GM21786 (cell line): Measurements from ENCODE around the gene FAM222B.
A peak's percentile ranks its signal among the peaks of the same experiment; 100 is the strongest.
"Not testable (repeated sequence)": the region's sequence is repeated elsewhere in the genome, so short reads cannot be mapped to it uniquely, and the experiment has no call there.

ENCODE experiments used
- ATAC-seq: cut with Tn5 transposase; IDR thresholded peaks from one replicate; pipeline ENCODE4 v1.9.1; 2021; ENCODE audit not compliant: unreplicated experiment

The FAM222B gene

GRCh38 chr17:28746611-28747050, 96.0 kb downstream of the FAM222B start:
- ATAC-seq, result no peak

GRCh38 chr17:28745786-28746411, 96.7 kb downstream of the FAM222B start:
- no peak for ATAC-seq

GRCh38 chr17:28744972-28745785, 97.4 kb downstream of the FAM222B start:
- no peak for ATAC-seq

- ATAC-seq, result no peak
These were observed 98.3 kb downstream of the FAM222B start for GRCh38 chr17:28744104-28744971.

GRCh38 chr17:28743243-28744103, 99.1 kb downstream of the FAM222B start, which contains the start of gene TRAF4:
Gene TRAF4, plus strand, starts transcription at chr17:28744011. Its CDS starts 102 bp downstream, at chr17:28744113.
- peak; percentile 55 for ATAC-seq

- no peak for ATAC-seq
These were observed 100.9 kb downstream of the FAM222B start for GRCh38 chr17:28741358-28742349.

GRCh38 chr17:28740406-28741357, 101.9 kb downstream of the FAM222B start:
- ATAC-seq, result no peak

GRCh38 chr17:28738680-28739384, 103.8 kb downstream of the FAM222B start:
- ATAC-seq, result no peak

GRCh38 chr17:28737770-28738679, 104.6 kb downstream of the FAM222B start:
- no peak for ATAC-seq

- ATAC-seq, result no peak
These were observed 105.3 kb downstream of the FAM222B start for GRCh38 chr17:28737316-28737715.

GRCh38 chr17:28735913-28736769, 106.4 kb downstream of the FAM222B start:
- ATAC-seq, result not testable (repeated sequence)

- no peak for ATAC-seq
These were observed 107.3 kb downstream of the FAM222B start for GRCh38 chr17:28735242-28735722.

- ATAC-seq, result no peak
These were observed 107.8 kb downstream of the FAM222B start for GRCh38 chr17:28734712-28735241.

- no peak for ATAC-seq
These were observed 109.2 kb downstream of the FAM222B start for GRCh38 chr17:28733346-28733745.

GRCh38 chr17:28729950-28730330, 112.7 kb downstream of the FAM222B start:
- ATAC-seq, result no peak
